ENCODE data around the gene LIMD2.

LIMD2 gene

DNA sequence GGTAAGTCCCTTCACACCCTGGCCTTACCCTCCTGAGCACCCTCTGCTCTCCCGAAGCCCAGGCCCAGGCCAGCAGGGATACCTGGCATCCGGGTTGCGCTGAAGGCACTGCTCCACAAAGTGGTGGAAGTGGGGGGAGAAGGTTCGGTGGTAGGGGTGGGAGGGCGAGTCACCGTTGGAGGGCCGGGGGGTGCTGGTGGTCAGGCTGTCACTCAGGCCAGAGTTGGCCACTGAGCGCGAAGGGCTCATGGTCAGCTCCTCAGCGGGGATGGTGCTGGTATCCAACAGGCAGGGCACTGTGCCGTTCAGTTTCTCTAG lies 4.3 kb upstream of the LIMD2 start:
- no peaks in the 10 kb centered on the region for H3K27me3 ChIP-seq (ENCODE audit: insufficient read depth, poor library complexity, severe bottlenecking)
- no peak overlapping the region for H3K4me3 ChIP-seq (replicated peaks; ENCODE audit: insufficient read depth, low read length)
- no peak overlapping the region for H3K27ac ChIP-seq (replicated peaks)
- TF ChIP-seq SPI1 (IDR thresholded peaks at IDR 0.05; ENCODE audit: borderline replicate concordance, low read depth) (no peak), POLR2AphosphoS5 (IDR thresholded peaks at IDR 0.05; ENCODE audit: low read depth) (no peak)
- no peak for DNase-seq (ENCODE audit: low read depth in 1 of 2, low spot score in 1 of 2)

DNA sequence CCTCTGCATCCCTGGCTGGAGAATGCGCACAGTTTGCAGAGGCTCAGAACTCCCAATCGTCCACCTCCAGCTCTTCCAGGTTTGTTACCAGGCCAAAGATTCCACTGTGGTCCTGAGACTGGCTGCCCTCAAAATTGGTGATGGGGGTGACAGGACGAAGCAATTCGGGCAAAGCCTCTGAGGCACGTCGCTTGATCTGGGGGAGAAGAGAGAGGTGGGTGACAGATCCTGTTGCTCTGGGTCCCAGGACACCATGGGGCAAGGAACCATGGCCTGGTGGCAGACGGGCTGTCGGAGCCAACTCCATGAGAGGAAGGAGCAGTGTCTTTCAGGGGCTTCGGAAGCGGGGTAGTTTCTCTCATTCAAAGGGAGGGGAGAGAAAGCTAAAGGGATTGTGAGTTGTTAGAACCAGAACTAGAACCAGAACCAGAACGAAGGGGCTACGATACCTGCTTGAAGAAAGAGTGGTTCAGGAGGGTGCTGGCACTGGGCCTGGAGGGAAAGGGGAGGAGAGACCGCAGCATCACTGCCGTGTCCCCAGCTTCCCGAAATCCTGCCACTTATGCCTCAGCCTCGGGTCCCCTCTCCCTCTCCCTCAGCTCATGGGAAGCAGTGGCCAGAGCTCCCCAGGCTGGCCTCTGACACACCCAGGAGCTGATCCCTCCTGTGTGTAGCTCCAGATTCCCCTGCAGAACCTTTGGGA lies 3.8 kb upstream of the LIMD2 start:
- no peak for TF ChIP-seq SPI1 (IDR thresholded peaks at IDR 0.05; ENCODE audit: borderline replicate concordance, low read depth)
- no peak for TF ChIP-seq GABPA (IDR thresholded peaks at IDR 0.05; ENCODE audit: low read depth)
- TF ChIP-seq, protein P1, sequence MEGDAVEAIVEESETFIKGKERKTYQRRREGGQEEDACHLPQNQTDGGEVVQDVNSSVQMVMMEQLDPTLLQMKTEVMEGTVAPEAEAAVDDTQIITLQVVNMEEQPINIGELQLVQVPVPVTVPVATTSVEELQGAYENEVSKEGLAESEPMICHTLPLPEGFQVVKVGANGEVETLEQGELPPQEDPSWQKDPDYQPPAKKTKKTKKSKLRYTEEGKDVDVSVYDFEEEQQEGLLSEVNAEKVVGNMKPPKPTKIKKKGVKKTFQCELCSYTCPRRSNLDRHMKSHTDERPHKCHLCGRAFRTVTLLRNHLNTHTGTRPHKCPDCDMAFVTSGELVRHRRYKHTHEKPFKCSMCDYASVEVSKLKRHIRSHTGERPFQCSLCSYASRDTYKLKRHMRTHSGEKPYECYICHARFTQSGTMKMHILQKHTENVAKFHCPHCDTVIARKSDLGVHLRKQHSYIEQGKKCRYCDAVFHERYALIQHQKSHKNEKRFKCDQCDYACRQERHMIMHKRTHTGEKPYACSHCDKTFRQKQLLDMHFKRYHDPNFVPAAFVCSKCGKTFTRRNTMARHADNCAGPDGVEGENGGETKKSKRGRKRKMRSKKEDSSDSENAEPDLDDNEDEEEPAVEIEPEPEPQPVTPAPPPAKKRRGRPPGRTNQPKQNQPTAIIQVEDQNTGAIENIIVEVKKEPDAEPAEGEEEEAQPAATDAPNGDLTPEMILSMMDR (IDR thresholded peaks at IDR 0.05; ENCODE audit: insufficient read depth, low read length) = no peak
- TF ChIP-seq POLR2AphosphoS5 (IDR thresholded peaks at IDR 0.05; ENCODE audit: low read depth) = no peak
- TF ChIP-seq, protein P2, sequence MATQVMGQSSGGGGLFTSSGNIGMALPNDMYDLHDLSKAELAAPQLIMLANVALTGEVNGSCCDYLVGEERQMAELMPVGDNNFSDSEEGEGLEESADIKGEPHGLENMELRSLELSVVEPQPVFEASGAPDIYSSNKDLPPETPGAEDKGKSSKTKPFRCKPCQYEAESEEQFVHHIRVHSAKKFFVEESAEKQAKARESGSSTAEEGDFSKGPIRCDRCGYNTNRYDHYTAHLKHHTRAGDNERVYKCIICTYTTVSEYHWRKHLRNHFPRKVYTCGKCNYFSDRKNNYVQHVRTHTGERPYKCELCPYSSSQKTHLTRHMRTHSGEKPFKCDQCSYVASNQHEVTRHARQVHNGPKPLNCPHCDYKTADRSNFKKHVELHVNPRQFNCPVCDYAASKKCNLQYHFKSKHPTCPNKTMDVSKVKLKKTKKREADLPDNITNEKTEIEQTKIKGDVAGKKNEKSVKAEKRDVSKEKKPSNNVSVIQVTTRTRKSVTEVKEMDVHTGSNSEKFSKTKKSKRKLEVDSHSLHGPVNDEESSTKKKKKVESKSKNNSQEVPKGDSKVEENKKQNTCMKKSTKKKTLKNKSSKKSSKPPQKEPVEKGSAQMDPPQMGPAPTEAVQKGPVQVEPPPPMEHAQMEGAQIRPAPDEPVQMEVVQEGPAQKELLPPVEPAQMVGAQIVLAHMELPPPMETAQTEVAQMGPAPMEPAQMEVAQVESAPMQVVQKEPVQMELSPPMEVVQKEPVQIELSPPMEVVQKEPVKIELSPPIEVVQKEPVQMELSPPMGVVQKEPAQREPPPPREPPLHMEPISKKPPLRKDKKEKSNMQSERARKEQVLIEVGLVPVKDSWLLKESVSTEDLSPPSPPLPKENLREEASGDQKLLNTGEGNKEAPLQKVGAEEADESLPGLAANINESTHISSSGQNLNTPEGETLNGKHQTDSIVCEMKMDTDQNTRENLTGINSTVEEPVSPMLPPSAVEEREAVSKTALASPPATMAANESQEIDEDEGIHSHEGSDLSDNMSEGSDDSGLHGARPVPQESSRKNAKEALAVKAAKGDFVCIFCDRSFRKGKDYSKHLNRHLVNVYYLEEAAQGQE (IDR thresholded peaks at IDR 0.05; ENCODE audit: insufficient replicate concordance, low read depth) = no peak
- Histone ChIP-seq H3K27ac (replicated peaks) (no peak overlapping the region), H3K27me3 (ENCODE audit: insufficient read depth, poor library complexity, severe bottlenecking) (no peaks in the 10 kb centered on the region), H3K4me3 (replicated peaks; ENCODE audit: insufficient read depth, low read length) (no peak overlapping the region)
- DNase-seq (ENCODE audit: low read depth in 1 of 2, low spot score in 1 of 2) = no peak

DNA sequence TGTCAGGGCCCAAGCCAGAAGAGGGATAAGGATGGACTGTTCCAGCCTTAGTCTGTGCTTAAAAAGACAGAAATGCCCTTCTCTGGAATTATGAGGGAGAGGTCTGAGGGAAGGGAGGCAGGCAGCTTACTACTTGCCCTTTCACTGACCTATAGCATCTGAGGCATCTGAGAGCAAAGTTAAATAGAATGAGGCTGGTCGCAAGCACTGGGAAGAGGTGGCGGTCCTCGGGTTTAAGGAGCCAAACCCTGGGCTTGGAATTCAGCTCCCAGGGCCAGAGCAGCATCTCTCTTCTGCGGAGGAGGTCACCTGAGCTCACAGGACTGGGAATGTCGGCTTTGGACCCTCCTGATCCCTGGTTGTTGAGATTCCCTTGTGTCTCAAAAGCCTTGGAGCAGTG lies 3.1 kb upstream of the LIMD2 start:
- H3K4me3 ChIP-seq (replicated peaks; ENCODE audit: insufficient read depth, low read length) = no peak overlapping the region
- H3K27me3 ChIP-seq (ENCODE audit: insufficient read depth, poor library complexity, severe bottlenecking) = no peaks in the 10 kb centered on the region
- H3K27ac ChIP-seq (replicated peaks) = peak overlapping the region; percentile 95
- TF ChIP-seq GABPA (IDR thresholded peaks at IDR 0.05; ENCODE audit: low read depth) (no peak), POLR2AphosphoS5 (IDR thresholded peaks at IDR 0.05; ENCODE audit: low read depth) (no peak), SPI1 (IDR thresholded peaks at IDR 0.05; ENCODE audit: borderline replicate concordance, low read depth) (no peak)
- TF ChIP-seq, protein P1 (IDR thresholded peaks at IDR 0.05; ENCODE audit: insufficient read depth, low read length) = no peak
- TF ChIP-seq, protein P2 (IDR thresholded peaks at IDR 0.05; ENCODE audit: insufficient replicate concordance, low read depth) = no peak
- no peak for DNase-seq (ENCODE audit: low read depth in 1 of 2, low spot score in 1 of 2)

DNA sequence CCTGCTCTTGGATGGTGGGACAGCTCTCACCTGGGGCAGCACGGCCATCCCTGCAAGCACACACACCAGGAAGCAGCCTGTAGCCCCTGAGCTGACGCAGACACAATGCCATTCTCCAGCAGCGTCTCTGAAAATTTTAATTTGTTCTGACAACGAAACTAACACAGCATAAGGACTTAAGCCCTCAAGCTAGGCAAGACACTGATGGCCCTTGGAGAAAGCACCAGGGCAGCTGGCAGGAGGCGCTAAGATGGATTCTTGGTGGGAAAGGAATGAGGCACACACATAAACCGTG lies 2.7 kb upstream of the LIMD2 start:
- no peak for DNase-seq (ENCODE audit: low read depth in 1 of 2, low spot score in 1 of 2)
- H3K4me3 ChIP-seq (replicated peaks; ENCODE audit: insufficient read depth, low read length) = no peak overlapping the region
- no peak for TF ChIP-seq GABPA (IDR thresholded peaks at IDR 0.05; ENCODE audit: low read depth)
- no peaks in the 10 kb centered on the region for H3K27me3 ChIP-seq (ENCODE audit: insufficient read depth, poor library complexity, severe bottlenecking)
- H3K27ac ChIP-seq (replicated peaks) = peak overlapping the region; percentile 95

All from HL-60 (cell line).